Body of pancreas (tissue), 4 donors: ENCODE measurements around the gene SFTPA1. TPM values are rescaled to one million over a fixed set of nuclear protein-coding genes. Genes with fewer than 3 reads are reported as not detected.
"Not testable (repeated sequence)": the region's sequence is repeated elsewhere in the genome, so short reads cannot be mapped to it uniquely, and the experiment has no call there.

Source experiments
- ATAC-seq: fragments of 150-250 bp; one replicate; pipeline ENCODE4 v1.9.1; 2016
- DNase-seq, 4 donors: peaks; one replicate each; pipeline ENCODE4 v3.0.0-alpha.2; 2019
- H3K27ac ChIP-seq, 4 donors: fragments of 200-600 bp; sonication (generic); 1 replicate in 3 of 4; 2 replicates in 1 of 4; pipeline versions ENCODE4 v1.5.1 to v1.6.1; 2016 to 2019; ENCODE audit warnings: mild to moderate bottlenecking in 1 of 4, mixed read lengths in 1 of 4, moderate library complexity in 1 of 4
- H3K27me3 ChIP-seq, 2 donors: fragments of 200-600 bp; sonication (generic); one replicate each; pipeline ENCODE4 v1.6.0; 2016; ENCODE audit warnings: mild to moderate bottlenecking in 1 of 2
- H3K36me3 ChIP-seq, 2 donors: fragments of 200-600 bp; sonication (generic); replicated peaks in 1 of 2; 2 replicates each; pipeline ENCODE4 v1.5.1; 2016; ENCODE audit warnings: low read depth in 2 of 2; ENCODE audit not compliant: insufficient read depth in 1 of 2
- H3K4me1 ChIP-seq: fragments of 200-600 bp; sonication (generic); one replicate; pipeline ENCODE4 v1.6.0; 2016
- H3K4me3 ChIP-seq, 2 donors: fragments of 200-600 bp; sonication (generic); 1 replicate in 1 of 2; 2 replicates in 1 of 2; pipeline ENCODE4 v1.5.1; 2016 to 2019
- H3K9me3 ChIP-seq, 3 donors: fragments of 200-600 bp; sonication (generic); 1 replicate in 2 of 3; 2 replicates in 1 of 3; pipeline ENCODE4 v1.5.1; 2016
- CTCF ChIP-seq, 7 experiments: fragments of 450-650 bp in 4 of 7; fragments of 200-600 bp in 3 of 7; sonication (generic) in 3 of 7; IDR thresholded peaks; one replicate each; pipeline ENCODE4 v1.5.1; 2016 to 2019; ENCODE audit warnings: antibody characterized with exemption in 7 of 7
- POLR2A ChIP-seq, 3 donors: fragments of 450-650 bp; IDR thresholded peaks; one replicate each; pipeline ENCODE4 v1.6.1; 2016; ENCODE audit warnings: antibody characterized with exemption in 3 of 3, mild to moderate bottlenecking in 2 of 3
- WGBS, 2 donors: methylation state at CpG; one replicate each; pipeline ENCODE4 v1.1.5; 2017; 5-methylcytosine and 5-hydroxymethylcytosine counted together
- intact Hi-C: fragments of 100-400 bp; cut with DNase I; formaldehyde crosslinking; loops from one replicate; pipeline ENCODE4 v1.15.1; 2023
- total RNA-seq, 2 donors: library from RNA; depleted of rRNA; stranded (reverse); fragments of >200 nt; gene quantifications; one replicate each; pipeline ENCODE4 v1.1.0, GENCODE V29; 2016

The SFTPA1 gene
- total RNA-seq = under 1 TPM in 1 of 2 donors, not detected in 1; 0.26 TPM

GRCh38 chr10:79610601-79611191 lies at the start of gene SFTPA1:
TSS of gene SFTPA1 (plus strand) at chr10:79610939. CDS start at chr10:79611826, 887 bp downstream.
- intact Hi-C loops = no loop called here
- H3K36me3 ChIP-seq = no peaks in the 10 kb centered on the region
- H3K4me3 ChIP-seq = no peak within 1 kb of the TSS
- no peak within 1 kb of the TSS for H3K27ac ChIP-seq
- ATAC-seq = no peak
- H3K9me3 ChIP-seq = no peaks in the 10 kb centered on the region
- no peaks in the 10 kb centered on the region for H3K4me1 ChIP-seq
- no peak for DNase-seq
- 75 to 100% methylated on average over 2 to 3 of the region's 4 CpGs for WGBS, 2 donors
- H3K27me3 ChIP-seq = no peaks in the 10 kb centered on the region
- TF ChIP-seq CTCF (IDR thresholded peaks at IDR 0.05) (no peak), POLR2A (IDR thresholded peaks at IDR 0.05) (no peak)

GRCh38 chr10:79561257-79561656 lies 49.5 kb upstream of the SFTPA1 start:
- TF ChIP-seq CTCF (IDR thresholded peaks at IDR 0.05) (no peak), POLR2A (IDR thresholded peaks at IDR 0.05) (no peak)
- WGBS, 2 donors = 11 to 26% methylated on average over 2 to 3 of the region's 3 CpGs
- peak overlapping the region in 1 of 4 donors; percentile 8 for H3K27ac ChIP-seq
- H3K27me3 ChIP-seq = no peaks in the 10 kb centered on the region
- H3K4me3 ChIP-seq = no peak overlapping the region
- ATAC-seq (peak; percentile 59), DNase-seq (peak; percentile 32 to 66 (median 56))
- peaks cover 27% of the 10 kb centered on the region for H3K4me1 ChIP-seq
- intact Hi-C loops = no loop called here
- no peaks in the 10 kb centered on the region for H3K36me3 ChIP-seq
- H3K9me3 ChIP-seq = no peaks in the 10 kb centered on the region

- Histone ChIP-seq H3K9me3 (no peaks in the 10 kb centered on the region), H3K27ac (no peak overlapping the region), H3K27me3 (no peaks in the 10 kb centered on the region), H3K36me3 (no peaks in the 10 kb centered on the region), H3K4me1 (peaks cover 27% of the 10 kb centered on the region), H3K4me3 (no peak overlapping the region)
- DNase-seq (peak; percentile 70 to 80 (median 75)), ATAC-seq (peak; percentile 85)
- WGBS, 2 donors = 29 to 33% methylated on average over 14 to 17 of the region's 17 CpGs
- intact Hi-C loops = no loop called here
- TF ChIP-seq CTCF (IDR thresholded peaks at IDR 0.05) = peak; percentile 64 to 89 (median 74)
- no peak for TF ChIP-seq POLR2A (IDR thresholded peaks at IDR 0.05)
Observed at GRCh38 chr10:79562135-79562756, 48.5 kb upstream of the SFTPA1 start.

DNA sequence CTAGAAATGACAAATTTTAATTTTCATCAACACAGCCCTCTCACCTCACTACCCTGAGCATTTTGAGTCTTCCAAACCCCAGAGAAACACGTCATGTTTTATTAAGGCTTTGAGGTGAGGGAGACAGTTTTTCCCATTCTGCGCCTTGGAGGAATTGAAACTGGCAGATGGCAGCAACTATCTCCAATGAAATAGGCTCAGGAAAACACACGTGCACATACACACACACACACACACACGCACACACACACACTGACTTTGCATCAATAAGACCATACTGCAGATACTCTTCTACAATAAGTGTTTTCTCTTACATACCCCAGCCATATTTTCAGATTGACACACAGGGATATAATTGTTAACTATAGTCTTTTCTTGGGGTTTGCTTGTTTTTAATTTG lies 47.3 kb upstream of the SFTPA1 start:
- no peak for DNase-seq
- H3K4me3 ChIP-seq = no peak overlapping the region
- peaks cover 27% of the 10 kb centered on the region for H3K4me1 ChIP-seq
- no peak for ATAC-seq
- H3K9me3 ChIP-seq = no peaks in the 10 kb centered on the region
- 56 to 79% methylated on average over 4 of the region's 4 CpGs for WGBS, 2 donors
- H3K27me3 ChIP-seq = no peaks in the 10 kb centered on the region
- H3K27ac ChIP-seq = no peak overlapping the region
- intact Hi-C loops = no loop called here
- H3K36me3 ChIP-seq = no peaks in the 10 kb centered on the region
- TF ChIP-seq POLR2A (IDR thresholded peaks at IDR 0.05) (no peak), CTCF (IDR thresholded peaks at IDR 0.05) (no peak)

DNA sequence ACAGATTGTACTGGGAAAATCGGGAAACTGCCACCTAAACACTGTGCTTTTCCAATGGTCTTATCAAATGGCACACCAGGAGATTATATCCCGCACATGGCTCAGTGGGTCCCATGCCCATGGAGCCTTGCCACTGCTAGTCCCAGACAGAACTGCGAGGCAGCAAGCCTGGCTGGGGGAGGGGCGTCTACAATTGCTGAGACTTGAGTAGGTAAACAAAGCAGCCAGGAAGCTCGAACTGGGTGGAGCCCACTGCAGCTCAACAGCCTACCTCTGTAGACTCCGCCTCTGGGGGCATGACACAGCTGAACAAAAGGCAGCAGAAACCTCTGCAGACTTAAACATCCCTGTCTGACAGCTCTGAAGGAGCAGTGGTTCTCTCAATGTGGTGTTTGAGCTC lies 40.1 kb upstream of the SFTPA1 start:
- DNase-seq, H3K9me3 ChIP-seq, intact Hi-C loops, H3K36me3 ChIP-seq, H3K4me3 ChIP-seq, H3K27me3 ChIP-seq, H3K4me1 ChIP-seq, H3K27ac ChIP-seq, ATAC-seq: not testable (repeated sequence)
- WGBS, 2 donors = 59 to 77% methylated on average over 4 to 6 of the region's 6 CpGs
